GM19452 (cell line): ENCODE measurements around the gene SLC24A3.

Experiments
- ATAC-seq: cut with Tn5 transposase; IDR thresholded peaks from one replicate; pipeline ENCODE4 v1.9.1; 2021; ENCODE audit not compliant: unreplicated experiment

SLC24A3 gene

GRCh38 chr20:19451231-19451922 lies 238.9 kb downstream of the SLC24A3 start:
- ATAC-seq = no peak

- ATAC-seq = no peak
These were observed 239.5 kb downstream of the SLC24A3 start for GRCh38 chr20:19451923-19452295.

GRCh38 chr20:19453410-19453809 lies 241.0 kb downstream of the SLC24A3 start:
- no peak for ATAC-seq

- no peak for ATAC-seq
These were observed 241.4 kb downstream of the SLC24A3 start for GRCh38 chr20:19453862-19454261.

GRCh38 chr20:19456595-19457395 lies 244.4 kb downstream of the SLC24A3 start:
- no peak for ATAC-seq

- ATAC-seq = no peak
These were observed 245.2 kb downstream of the SLC24A3 start for GRCh38 chr20:19457611-19458010.

- ATAC-seq = no peak
These were observed 247.9 kb downstream of the SLC24A3 start for GRCh38 chr20:19460386-19460785.

- ATAC-seq = no peak
These were observed 250.0 kb downstream of the SLC24A3 start for GRCh38 chr20:19462491-19462890.

- no peak for ATAC-seq
These were observed 251.2 kb downstream of the SLC24A3 start for GRCh38 chr20:19463597-19463996.

- no peak for ATAC-seq
These were observed 253.1 kb downstream of the SLC24A3 start for GRCh38 chr20:19465536-19465935.

- no peak for ATAC-seq
These were observed 253.9 kb downstream of the SLC24A3 start for GRCh38 chr20:19466206-19466928.

GRCh38 chr20:19473216-19473921 lies 260.9 kb downstream of the SLC24A3 start:
- ATAC-seq = no peak

GRCh38 chr20:19473922-19474286 lies 261.5 kb downstream of the SLC24A3 start:
- no peak for ATAC-seq

GRCh38 chr20:19478320-19478895 lies 266.0 kb downstream of the SLC24A3 start:
- ATAC-seq = no peak

- ATAC-seq = no peak
These were observed 270.3 kb downstream of the SLC24A3 start for GRCh38 chr20:19482726-19483125.

- no peak for ATAC-seq
These were observed 270.9 kb downstream of the SLC24A3 start for GRCh38 chr20:19483309-19483708.

- ATAC-seq = no peak
These were observed 274.0 kb downstream of the SLC24A3 start for GRCh38 chr20:19486446-19486845.

GRCh38 chr20:19487420-19487819 lies 275.0 kb downstream of the SLC24A3 start:
- ATAC-seq = no peak

- ATAC-seq = no peak
These were observed 278.8 kb downstream of the SLC24A3 start for GRCh38 chr20:19491241-19491640.

- ATAC-seq = no peak
These were observed 279.7 kb downstream of the SLC24A3 start for GRCh38 chr20:19492116-19492515.
